ENCODE measurements around the gene FGR.

FGR gene

DNA sequence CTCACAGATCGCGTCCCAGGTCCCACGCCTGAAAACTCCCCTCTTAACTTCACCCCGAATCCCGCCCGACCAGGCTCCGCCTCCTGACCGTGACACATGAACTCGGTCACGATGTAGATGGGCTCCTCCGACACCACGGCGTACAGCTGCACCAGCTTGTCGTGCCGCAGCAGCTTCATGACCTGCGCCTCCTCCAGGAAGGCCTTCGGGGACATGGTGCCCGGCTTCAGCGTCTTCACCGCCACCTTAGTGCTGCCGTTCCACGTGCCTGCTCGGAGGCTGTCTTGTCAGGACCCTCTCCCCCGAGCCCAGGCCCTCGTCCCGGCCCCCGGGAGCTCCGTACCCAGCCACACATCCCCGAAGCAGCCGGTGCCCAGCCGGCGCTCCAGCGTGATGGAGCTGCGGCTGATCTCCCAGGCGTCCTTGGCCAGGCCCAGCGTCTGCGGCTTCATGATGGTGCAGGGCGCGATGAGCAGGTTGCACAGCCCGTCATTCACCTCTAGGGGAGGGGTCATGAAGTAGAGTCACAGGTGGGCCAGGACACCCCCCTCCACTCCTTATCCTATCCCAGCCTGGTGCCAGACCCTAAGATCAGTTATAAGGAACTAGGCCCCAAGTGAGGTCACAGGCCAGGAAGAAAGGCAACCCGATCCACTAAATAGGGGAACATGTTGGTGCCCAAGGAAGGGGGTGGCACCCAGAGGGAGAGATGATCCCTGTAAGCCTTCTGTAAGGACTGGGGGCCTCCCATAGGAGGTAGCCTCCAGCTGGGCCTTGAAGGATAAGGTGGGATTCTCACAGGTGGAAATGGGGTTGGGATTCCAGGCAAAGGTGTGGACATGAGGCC lies 19.4 kb downstream of the FGR start:
- no peak for FAIRE-seq

DNA sequence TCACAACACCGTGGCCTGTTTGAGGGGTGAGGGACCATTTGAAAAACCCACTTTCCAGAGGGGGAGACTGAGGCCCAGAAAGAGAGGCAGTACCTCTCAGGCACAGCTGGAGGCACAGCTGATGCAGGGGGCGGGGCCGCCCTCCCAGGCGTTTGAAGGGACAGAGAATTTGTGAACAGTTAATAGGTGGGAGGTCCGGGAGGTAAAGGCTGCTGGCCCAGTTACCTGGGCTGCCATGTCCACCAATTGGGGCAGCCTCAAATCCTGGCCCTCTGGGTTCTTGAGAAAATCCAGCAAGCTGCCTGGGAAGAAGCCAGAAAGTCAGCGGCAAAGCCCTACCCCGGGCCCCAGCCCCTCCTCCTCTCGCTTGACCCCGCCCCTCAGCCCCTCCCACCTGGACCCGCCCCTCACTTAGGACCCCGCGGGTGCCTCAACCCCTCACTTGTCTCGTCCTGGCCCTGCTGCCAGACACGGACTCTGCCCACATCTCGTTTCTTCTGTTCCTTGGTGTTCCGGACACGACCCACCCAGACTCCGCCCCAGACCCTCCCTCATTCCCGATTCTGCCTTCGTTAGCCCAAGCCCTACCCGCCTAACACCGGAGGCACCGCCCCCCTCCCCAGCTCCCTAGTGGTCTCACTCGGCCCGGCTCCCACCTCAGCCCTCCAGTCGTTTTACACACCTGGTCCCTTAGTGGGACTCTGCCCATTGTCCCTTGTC lies 20.2 kb downstream of the FGR start:
- FAIRE-seq = no peak

DNA sequence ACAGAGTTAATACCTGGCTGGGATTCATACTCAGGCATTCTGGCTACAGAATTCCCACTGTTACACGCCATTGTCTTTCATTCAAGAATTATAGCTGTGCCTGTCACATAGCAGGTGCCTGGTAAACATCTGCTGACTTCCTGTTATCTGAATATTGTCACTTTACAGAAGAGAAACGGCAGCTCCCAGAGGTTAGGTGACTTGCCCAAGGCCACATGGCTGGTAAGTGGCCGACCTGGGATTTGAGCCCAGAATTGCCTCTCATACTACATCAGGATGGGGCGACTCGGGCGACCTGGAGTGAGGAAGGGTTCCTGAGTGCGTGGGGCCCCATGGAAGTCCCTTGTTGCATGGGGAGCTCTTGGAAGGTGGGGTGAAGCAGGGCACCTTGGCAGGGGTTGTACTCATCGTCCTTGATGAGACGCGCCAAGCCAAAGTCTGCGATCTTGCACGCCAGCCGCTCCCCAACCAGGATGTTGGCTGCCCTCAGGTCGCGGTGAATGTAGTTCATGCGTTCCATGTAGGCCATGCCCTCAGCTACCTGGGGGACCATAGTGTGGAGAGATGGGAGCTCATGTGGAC lies 20.9 kb downstream of the FGR start:
- FAIRE-seq = no peak

DNA sequence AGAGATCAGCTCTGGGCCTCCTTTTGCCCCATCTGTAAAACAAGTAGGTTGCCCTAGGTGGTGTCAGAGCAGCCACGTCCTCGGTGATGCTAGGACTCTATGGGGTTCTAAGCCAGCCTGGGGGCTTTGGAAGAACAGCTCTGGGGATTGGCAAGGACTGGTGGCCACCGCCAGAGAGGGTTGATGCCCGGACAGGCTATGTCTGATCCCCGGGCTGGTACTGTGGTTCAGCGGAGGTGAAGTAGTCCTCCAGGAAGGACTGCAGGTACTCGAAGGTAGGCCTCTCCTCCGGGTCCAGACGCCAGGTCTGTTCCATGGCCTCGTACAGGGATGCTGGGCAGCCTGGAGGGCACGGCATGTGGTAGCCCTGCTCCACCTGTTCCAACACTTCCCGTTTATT lies 22.3 kb downstream of the FGR start:
- no peak for FAIRE-seq

DNA sequence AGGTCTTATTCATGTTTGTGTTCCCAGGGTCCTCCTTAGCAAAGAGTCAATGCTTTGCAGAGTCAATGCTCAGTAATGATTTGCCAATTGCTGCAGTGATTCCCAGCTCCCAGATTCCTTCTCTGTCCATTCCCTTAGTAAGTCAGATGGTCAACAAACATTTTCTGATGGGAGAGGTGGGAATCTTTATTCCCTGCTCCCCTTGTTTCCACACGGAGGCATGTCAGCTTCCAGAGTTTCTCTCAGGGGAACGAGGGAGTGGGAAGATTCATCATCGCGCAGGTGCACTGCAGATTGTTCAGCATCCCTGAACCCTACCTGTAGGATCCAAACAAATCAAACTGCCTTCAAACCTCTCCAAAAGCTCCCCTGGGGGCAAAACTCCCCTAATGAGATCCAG lies 23.5 kb downstream of the FGR start:
- FAIRE-seq = no peak

DNA sequence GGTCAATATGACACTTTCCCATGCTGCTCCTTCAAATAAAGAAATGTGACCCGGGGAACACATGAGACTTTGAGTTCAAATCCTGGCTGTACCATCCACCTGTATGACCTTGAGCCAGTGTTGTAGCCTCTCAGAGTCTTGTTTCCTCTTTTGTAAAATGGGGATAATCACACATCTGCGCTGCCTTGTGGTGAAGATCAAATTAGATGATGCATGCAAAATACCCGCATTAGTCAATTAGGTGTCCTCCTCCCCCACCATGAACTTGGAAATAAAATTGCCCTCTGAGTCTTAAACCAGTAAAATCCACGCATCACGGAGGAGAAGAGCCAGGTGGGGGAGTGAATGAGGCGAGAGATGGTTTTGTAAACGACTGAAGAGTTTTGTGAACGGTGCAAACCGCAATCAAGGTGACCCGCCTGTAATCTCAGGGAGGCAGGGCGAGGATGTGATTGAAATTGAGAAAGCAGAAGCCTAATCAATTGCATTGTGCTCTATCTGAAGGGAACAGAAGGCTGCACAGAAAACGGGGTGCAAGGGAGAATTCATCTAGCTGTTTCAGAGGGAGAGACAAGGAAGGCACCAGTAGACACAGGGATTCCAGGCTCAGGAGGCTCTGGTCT lies 25.3 kb downstream of the FGR start:
- no peak for FAIRE-seq

DNA sequence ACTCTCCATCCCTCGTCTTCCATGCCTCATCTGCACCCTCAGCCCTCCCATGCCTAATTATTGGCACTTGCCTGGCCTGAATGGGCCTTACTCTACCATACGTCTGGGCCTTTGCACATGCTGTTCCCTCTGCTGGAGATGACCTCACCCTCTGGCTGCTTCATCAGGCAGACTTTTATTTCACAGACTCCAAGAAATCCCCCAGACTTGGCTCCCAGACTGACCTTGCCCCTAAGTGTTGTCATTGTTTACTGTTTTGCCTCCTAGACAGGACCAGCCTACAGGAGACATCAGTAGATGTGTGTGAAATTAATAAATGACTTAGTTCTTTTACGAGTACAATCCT lies 25.8 kb downstream of the FGR start:
- FAIRE-seq = no peak

DNA sequence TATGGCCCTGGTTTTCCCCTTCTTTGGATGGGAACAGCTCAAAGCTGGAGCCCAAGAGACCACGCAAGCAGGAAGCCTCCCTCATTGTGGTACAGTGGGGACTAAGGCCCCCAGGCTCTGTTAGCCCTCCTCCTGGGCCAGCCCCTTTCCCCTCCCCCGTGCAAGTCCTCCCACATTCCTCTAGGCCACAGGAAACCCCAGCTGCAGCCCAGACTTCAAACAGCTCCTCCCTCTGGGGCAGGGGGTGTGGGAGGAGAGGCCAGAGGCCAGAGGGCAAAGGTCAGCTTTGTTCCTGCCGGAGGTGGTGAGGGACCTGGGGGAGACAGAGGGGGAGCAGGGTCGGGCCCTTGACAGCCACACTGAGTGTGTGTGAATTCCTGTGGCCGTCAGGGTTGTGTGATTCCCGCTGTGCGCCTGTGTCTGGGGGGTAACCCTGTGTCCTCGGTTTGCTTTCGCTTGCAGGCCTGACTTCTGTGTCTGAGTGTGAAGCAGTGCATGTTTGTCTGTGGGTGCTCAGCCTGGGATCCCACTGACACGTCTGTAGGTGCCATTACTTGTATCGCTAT lies 27.7 kb downstream of the FGR start:
- no peak for FAIRE-seq

DNA sequence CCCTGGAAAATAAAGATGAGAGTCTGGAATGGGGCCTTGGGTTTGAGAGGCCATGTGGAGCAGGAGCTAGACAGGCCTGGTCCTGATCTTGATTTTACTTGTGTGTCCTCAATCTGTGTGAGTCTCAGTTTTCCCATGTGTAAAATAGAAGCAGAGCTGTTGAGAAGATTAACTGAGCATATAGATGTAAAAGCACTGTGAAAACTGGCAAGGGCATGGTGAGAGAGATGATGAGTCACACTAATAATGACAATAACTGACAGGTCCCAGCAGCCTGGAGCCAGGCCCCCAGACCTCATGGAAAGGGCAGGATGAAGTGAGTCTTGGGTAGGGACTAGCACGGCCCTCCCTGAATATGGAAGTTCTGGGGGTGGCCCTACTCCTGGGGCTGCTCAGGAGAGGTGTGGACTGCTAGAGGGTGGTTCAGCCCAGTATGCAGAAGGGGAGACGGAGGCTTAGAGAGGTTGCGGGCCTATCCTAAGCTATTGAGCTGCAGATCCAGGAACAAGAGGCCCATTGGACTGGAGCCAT lies 28.2 kb downstream of the FGR start:
- no peak for FAIRE-seq

DNA sequence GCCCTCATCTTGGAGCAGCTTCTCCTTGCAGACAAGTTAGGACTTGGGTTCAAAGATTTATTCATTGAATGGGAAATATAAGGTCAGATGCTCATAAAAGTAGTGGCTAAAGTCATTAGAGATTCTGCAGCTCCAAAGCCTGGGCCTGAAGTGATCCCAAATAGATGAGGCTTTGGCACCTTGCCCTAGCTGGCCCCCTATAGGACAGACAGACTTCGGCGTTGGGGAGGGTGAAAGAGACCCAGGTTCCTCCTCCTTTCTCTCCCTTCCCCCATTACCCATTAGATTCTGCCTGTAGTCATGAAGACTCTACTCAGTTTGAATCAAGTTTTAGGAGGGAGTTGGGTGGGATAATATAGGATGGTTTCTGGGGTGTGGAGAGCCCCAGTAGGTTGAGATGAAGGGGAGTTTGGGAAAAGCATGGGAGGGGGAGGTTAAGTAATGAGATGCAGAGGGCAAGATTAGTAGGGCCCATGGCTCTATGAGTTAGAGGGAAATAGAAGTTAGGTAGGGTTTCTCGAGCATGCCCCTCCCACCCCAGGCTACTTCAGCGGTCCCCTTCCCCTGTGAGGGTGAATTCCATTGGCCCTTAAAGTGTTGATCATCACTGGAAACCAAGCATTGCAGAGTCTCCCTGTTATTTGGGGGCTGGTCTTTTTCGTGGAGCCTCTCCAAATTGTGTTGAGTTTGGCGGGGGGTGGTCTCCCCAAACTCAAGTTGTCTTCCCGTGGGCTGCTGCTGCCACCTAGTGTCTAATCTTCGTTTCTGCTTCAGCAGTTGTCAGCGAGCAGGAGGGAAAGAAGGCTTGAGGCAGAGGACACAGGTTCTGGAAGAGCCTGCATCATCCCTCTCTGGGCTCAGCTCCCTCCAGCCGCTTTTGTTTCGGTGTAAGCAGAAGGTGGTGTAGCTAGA lies 28.9 kb downstream of the FGR start:
- FAIRE-seq = peak; percentile 76

DNA sequence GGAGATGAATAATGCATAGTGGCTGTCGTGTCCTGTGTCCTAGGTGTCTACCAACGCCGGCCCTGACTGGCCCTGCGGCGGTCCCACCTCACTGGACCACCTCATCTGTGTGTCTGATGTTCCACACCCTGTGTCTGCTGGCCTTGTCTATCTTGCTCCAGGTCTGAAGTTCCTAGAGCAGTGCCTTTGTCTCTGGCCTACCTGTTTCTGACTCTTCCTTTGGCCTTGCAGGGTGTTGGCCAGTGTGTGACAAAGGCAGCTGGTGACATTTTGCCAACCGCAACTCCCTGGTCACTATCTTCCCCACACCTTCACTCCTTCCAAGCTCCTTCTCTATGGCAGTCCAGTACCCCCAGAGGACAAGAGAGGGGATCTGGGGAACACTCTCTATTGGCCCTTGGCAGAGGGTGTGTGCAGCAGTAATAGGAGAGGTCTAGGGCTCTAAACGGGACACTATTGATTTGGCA lies 29.7 kb downstream of the FGR start:
- no peak for FAIRE-seq

DNA sequence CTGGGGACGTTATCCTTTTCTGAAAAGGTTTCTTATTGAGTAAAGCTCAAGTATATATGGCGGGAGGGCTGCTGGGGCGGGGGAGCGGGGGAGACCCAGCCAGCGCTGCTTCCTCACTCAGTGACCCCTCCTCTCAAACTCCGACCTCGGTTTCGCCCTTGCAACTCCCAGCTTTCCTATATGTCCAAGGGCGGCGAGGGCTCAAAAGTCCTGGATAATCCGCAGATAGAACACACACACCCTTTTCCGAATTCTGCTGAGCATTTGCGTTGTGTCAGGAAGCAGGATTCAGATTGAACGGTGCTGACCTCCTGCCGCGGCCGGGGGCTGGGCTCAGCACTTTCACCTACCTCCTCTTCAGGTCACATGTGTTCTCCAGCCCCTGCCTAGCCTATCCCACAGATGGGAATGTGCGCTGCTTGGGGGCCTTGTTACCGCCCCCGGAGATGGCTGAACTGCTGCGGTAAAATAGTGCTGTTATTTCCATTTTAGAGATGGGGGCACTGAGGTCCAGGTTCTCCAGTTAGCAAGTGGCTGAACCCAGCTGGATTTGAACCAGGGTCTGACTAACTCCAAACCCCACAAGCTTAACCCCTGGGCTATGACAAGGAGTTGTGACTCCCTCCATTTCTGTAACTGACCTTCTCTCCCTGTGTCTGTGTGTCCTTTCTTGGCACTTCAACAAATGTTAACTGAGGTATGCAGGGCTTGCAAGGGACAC lies 30.2 kb downstream of the FGR start:
- FAIRE-seq = no peak

DNA sequence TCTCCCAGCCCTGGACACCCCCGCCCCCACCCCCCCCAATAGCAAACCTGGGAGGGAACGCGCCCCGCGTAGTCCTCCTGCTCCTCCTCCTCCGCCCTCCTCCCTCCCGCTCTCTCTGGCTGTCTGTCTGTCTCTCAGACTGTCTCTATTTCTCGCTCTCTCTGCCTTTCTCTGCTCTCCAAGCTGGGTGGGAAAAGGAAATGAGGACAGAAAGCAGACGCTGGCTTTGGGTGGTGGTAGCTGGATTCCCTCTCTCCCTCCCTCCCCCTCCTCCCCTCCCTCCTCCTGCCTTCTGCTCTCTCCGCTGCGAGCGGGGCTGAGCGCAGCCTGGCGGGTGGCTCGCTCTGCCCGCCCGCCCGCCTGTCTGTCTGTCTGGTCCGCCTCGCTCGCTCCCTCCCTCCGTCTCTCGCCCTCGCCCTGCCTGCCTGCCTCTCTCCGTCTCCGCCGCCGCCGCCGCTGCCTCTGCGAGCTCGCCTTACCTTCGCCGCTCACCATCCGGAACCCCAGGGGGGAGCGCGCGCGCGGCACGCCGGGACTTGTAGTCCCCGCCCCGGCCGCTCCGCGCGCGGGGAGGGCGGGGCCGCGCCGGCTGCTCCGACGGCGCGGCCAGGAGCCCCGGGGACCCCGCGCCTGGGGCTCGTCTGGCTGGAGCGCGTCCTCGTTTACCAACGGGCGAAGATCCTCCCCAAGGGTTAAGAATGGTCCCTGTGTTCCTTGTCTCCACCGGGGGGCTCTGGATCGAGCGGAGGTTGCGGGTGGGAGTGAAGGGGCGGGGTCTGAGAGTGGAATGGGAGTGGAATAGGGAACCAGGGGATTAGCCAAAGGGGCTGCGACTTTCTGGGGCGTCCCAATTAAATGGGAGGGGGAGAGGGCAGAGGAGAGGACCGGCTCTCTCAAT lies 31.1 kb downstream of the FGR start, which contains the start of gene AHDC1:
Gene AHDC1, minus strand, starts transcription at position 464 of the 898 bp plus-strand sequence. CDS start 52,029 bp downstream, outside the sequence.
- no peak for FAIRE-seq

DNA sequence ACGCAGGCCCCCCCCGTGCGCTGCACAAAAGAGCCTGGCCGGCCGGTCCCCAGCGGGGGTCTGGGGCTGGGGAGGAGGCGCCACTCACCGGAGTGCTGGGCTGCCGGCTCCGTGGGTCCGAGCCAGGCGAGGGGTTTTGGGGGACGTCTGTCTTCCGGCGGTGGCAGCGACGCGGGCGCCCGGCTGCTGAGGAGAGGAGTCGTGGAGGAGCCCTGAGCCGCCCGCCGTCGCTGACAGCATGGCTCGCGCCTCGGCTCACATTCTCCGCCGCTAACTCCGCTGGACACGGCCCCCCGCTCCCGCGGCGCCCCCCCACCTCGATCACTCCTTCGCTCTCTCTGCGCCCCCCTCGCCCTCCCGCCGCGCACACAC lies 31.7 kb downstream of the FGR start:
- FAIRE-seq = no peak

DNA sequence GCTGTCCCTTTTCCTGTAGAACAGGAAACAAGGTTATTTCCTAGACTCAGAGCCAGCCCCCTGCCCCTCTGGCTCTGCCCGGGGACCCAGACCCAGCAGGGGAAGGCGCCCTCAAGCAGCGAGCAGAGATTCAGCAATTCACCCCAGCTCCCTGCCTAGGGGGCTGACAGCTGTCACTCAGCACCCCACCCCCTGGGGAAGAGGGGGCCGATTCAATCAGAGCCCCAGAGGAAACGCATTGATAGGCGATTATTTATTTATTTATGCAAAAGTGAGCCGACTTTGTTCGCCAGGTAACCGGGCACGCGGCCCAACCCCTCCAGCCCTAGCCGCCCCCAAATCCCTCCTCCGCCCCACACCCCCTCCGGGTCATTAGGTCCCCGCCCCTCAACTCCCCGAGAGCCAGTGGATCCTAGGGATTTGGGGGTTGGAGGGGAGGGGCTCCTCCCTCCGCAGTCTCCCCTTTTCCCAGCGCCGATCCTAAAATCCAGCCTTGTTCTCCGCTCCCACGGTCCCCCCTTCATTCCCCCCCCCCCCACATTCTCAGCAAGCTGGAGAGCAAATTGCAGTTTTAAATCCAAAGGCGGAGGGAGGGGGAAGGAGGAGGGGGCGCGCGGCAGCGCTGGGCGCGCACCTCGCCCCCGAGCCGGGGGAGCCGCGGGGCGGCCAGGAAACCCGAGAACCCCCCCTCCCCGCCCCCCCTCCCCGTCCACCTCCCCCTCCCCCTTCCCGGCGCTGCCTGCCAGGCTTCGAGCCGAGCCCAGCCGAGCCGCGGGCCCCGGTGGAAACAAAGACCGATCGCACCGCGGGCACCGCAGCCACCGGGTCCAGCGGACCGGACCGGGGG lies 32.3 kb downstream of the FGR start:
- no peak for FAIRE-seq

DNA sequence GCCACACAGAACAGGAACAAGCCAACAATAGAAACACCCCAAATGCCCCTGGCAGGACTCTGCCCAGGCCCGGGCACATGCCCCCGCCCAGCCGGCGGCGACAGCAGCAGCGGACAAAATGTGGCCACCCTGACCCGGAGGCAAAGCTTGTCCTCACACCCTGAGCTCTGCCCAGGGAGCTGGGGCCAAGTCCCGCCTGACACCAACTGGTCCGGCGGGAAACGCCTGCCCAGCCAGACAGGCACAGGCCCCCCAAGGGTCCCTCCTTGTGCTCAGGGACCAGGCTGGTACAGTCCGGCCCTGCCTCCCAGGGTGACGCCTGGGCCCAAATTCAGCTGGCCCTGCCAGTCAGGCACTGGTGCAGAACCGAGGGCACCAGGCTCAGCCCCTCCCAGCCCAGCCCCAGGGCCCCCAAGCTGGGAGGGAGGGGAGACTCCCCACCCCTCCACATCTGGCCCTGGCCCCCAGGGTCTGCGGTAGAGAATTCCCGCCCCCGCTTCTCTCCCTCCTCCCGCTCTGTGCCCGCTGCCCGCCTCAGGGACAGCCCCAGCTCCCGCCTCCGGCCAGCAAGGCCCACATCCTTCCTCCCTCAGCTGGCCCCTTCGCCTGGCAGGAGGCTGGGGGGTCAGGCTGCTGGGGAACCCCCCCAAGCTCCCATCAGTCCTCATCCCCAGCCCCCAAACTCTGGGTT lies 33.1 kb downstream of the FGR start:
- FAIRE-seq = no peak

DNA sequence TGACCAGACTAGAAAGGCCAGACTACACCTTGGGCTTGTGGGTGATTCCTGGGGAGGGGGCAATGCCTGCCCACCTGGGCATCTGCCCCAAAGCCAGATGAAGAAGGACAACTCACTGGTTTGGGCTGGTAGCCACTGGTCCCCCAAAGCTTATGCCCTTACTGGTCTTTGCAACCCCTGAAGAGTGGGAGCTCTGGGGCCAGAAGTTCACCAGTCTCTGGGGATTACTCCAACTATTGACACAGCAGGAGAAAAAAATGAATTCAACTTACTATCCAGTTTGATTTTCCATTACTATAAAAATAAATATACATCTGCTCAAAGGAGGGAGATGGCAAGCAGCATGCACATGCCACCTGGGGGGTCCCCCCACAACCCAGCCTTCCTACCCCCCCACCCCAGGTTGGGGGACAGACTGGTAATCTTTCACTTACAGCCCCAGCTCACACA lies 33.6 kb downstream of the FGR start:
- FAIRE-seq = peak; percentile 5

DNA sequence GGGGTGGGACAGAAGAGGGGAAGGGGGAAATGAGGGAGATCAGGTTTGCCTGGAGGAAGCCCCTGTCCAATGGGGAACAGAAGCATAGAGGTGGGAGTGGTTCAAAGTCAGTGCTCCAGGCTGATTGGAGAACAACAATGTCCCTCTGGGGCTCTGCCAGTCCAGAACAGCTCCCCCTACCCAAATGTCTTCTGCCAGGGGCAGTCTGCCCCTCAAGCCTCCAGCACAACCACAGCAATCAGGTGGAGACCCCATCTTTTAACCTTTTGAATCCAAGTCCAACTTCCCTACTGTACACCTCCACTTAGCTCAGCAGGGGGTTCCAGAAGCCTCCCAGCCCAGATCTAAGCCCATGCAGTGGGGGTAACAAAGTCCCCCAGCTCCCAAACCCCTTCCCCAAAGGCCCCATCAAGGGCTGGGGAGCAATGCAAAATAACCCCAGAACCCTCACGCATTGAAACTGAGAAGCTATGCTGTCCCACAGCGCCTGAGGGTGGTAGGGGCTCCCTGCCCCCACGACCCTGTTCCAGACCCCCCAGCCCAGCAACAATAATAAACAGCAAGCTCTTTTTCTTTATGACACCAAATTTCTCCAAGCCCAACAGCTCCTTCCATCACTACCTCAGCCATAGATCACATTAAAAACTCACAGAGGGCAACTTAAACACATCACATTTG lies 34.3 kb downstream of the FGR start:
- no peak for FAIRE-seq
